Lung (tissue), 12 donors: ENCODE data around the gene DNMT3A. TPM values are rescaled to one million over a fixed set of nuclear protein-coding genes. Genes with fewer than 3 reads are reported as not detected.

Experiments
- ATAC-seq: fragments of 200-7000 bp; cut with Tn5 transposase; one replicate; pipeline ENCODE4 v1.9.1; 2020; ENCODE audit warnings: moderate number of reproducible peaks; ENCODE audit not compliant: insufficient read depth, low FRiP score
- DNase-seq, 3 donors: peaks; one replicate each; pipeline ENCODE4 v3.0.0-alpha.2; 2013 to 2017
- H3K27ac ChIP-seq, 2 donors: one replicate each; pipeline ENCODE4 v1.5.1; 2013; ENCODE audit warnings: mild to moderate bottlenecking in 2 of 2, moderate library complexity in 2 of 2, control low read depth in 1 of 2, inconsistent platforms in 1 of 2, low read depth in 1 of 2, low read length in 1 of 2
- H3K27me3 ChIP-seq, 3 donors: one replicate each; pipeline ENCODE4 v1.5.1; 2013; ENCODE audit warnings: low read length in 2 of 3; ENCODE audit not compliant: control insufficient read depth in 3 of 3, insufficient read depth in 3 of 3
- H3K36me3 ChIP-seq, 4 donors: one replicate each; pipeline ENCODE4 v1.5.1; 2013; ENCODE audit warnings: low read length in 4 of 4, mild to moderate bottlenecking in 1 of 4, moderate library complexity in 1 of 4; ENCODE audit not compliant: control insufficient read depth in 4 of 4, insufficient read depth in 4 of 4
- H3K4me1 ChIP-seq, 5 donors: one replicate each; pipeline ENCODE4 v1.5.1; 2013; ENCODE audit warnings: low read length in 5 of 5, mild to moderate bottlenecking in 2 of 5, moderate library complexity in 1 of 5; ENCODE audit not compliant: control insufficient read depth in 5 of 5, insufficient read depth in 5 of 5
- H3K4me3 ChIP-seq: one replicate; pipeline ENCODE4 v1.5.1; 2013; ENCODE audit warnings: mild to moderate bottlenecking, control low read depth, moderate library complexity
- H3K9ac ChIP-seq, 2 donors: one replicate each; pipeline ENCODE4 v1.5.1; 2013; ENCODE audit warnings: low read length in 2 of 2, control low read depth in 1 of 2; ENCODE audit not compliant: insufficient read depth in 1 of 2
- H3K9me3 ChIP-seq, 4 donors: one replicate each; pipeline ENCODE4 v1.5.1; 2013; ENCODE audit warnings: low read length in 3 of 4, mild to moderate bottlenecking in 1 of 4, moderate library complexity in 1 of 4; ENCODE audit not compliant: control insufficient read depth in 4 of 4, insufficient read depth in 3 of 4
- CTCF ChIP-seq: IDR thresholded peaks from 2 replicates; pipeline ENCODE4 v1.5.1; 2012; ENCODE audit warnings: mild to moderate bottlenecking; ENCODE audit errors: control extremely low read depth, extremely low read depth
- WGBS, 2 donors: extraction: QIAGEN DNeasy Blood & Tissue Kit; methylation state at CpG; one replicate each; pipeline ENCODE4 v1.1.7; 2013; 5-methylcytosine and 5-hydroxymethylcytosine counted together
- polyA plus RNA-seq, 2 donors: library from polyadenylated mRNA; stranded (reverse); fragments of 200-250 nt; gene quantifications; one replicate each; pipeline ENCODE4 v1.2.1, GENCODE V29; 2013
- total RNA-seq, 2 donors: library from RNA; depleted of rRNA in 1 of 2; stranded (reverse); fragments of >200 nt in 1 of 2; gene quantifications; one replicate each; pipeline ENCODE4 v1.2.1, GENCODE V29; 2014 to 2021
- donor health status: control.
- donor health status: control.
- donor health status: Bipolar disorder and iron deficiency.
- donor health status: healthy.
- donor health status: DM: yes; HTN: yes; CAD: no.

DNMT3A gene
- total and polyA plus RNA-seq, 4 donors = 9.2 to 61.0 (median 26.9) TPM

DNA sequence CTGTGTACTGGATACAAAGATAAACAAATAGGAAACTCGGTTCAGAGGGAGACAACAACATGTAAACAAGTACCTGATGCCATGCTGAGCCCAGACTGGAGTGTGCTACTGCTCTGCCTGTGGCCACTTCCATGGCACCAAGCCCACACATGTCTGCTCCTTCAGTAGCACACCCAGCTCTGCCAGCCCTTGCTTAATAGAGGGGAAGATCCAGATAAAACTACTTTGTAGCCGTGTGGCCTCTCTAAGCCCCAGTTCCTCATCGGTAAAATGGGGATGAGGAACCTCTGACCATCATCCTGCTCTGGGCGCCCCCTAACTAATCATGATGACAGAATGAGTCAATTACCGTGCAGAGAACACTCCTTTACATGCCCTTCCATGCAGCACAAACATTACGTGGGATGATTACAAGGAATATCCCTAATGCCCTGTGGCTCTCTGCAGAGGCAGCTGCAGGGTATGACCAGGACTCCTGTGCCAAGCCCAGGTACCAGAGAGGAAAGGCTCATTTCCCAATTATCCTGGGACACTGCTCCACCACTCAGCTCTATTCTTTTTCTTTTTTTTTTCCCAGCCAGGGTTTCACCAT is 34.9 kb downstream of the DNMT3A start:
- 44 to 60% methylated on average over 6 of the region's 6 CpGs for WGBS, 2 donors
- no peaks in the 10 kb centered on the region for H3K27me3 ChIP-seq
- no peak for ATAC-seq
- H3K27ac ChIP-seq = no peak overlapping the region
- H3K4me1 ChIP-seq = peaks cover 0 to 33% (median 12%) of the 10 kb centered on the region in 5 donors
- H3K9me3 ChIP-seq = no peaks in the 10 kb centered on the region
- H3K36me3 ChIP-seq = peaks cover 0 to 37% (median 20%) of the 10 kb centered on the region in 4 donors
- H3K9ac ChIP-seq = no peak overlapping the region
- no peak overlapping the region for H3K4me3 ChIP-seq
- DNase-seq = no peak
- TF ChIP-seq CTCF = no peak

- H3K27me3 ChIP-seq = no peaks in the 10 kb centered on the region
- H3K4me3 ChIP-seq = no peak overlapping the region
- ATAC-seq (no peak), DNase-seq (no peak)
- H3K27ac ChIP-seq = no peak overlapping the region
- peaks cover 0 to 24% (median 11%) of the 10 kb centered on the region in 5 donors for H3K4me1 ChIP-seq
- no peak overlapping the region for H3K9ac ChIP-seq
- no peak for TF ChIP-seq CTCF
- no peaks in the 10 kb centered on the region for H3K9me3 ChIP-seq
- peaks cover 0 to 30% (median 15%) of the 10 kb centered on the region in 4 donors for H3K36me3 ChIP-seq
- WGBS, 2 donors = 85 to 88% methylated on average over 10 of the region's 10 CpGs
Observed at GRCh38 chr2:25305775-25306174, 36.0 kb downstream of the DNMT3A start.

DNA sequence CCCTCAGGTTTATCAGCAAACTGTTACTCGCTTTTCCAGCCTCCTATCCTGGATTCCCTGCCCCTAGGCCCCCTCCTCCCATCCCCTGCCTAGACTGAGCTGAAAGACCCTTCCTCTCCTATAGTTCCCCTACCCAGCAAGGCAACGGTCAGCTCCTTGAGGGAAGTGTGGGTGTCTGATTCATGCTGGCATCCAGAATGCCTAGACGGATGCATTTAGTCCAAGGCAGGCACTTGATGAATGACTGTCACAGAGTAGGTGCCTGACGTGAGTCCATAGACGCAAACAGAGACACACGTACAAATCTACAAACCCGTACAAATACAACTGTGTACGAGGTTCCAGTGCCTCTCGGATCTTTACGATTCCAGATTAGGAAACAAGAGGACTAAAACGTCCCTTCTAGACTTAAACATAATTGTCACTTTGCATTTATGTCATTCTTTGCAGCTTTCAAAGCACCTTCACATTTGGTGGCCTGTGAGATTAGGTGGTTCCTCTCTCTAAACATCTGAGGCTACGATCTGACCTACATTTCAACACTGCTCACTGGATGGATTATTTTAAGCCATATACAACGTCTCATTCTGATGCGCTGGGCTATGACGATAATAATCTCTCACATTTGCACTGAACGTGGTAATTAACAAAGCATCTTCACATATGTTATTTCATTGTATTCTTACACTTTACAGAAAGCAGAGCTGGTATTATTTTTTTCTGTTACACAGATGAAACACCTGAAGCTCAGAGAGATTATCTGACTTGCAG is 36.7 kb downstream of the DNMT3A start:
- H3K4me1 ChIP-seq = peaks cover 0 to 18% (median 8%) of the 10 kb centered on the region in 5 donors
- no peak overlapping the region for H3K4me3 ChIP-seq
- no peaks in the 10 kb centered on the region for H3K27me3 ChIP-seq
- ATAC-seq (no peak), DNase-seq (no peak)
- TF ChIP-seq CTCF = no peak
- 79 to 83% methylated on average over 16 of the region's 16 CpGs for WGBS, 2 donors
- H3K36me3 ChIP-seq = peaks cover 0 to 30% (median 15%) of the 10 kb centered on the region in 4 donors
- H3K27ac ChIP-seq = no peak overlapping the region
- H3K9me3 ChIP-seq = no peaks in the 10 kb centered on the region
- no peak overlapping the region for H3K9ac ChIP-seq
